ENCODE results near the gene CSTF3.
"Not testable (repeated sequence)": the region's sequence is repeated elsewhere in the genome, so short reads cannot be mapped to it uniquely, and the experiment has no call there.

Gene CSTF3

DNA sequence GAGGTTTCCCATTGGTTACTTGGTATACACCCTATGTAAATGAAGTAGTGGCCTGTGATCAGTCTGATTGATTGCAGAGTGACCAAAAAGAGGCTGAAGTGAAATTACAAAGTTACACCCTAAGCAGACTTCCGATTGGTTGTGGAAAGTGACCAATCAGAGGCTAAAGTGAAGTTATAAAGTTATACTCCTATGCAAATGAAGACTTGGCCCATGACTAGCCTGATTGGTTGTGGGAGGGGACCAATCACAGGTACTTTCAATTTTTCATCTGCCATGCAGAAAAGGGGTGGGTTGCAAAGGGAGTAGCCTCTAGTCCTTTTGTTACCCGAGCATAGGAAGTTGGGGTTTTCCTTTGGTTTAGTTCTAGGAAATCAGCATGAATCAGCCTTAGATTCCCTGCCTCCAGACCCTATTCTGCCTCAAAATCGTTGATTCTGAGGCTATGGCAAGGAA is 18.1 kb upstream of the CSTF3 start:
- no peaks in the 10 kb centered on the region for H3K36me3 ChIP-seq (ENCODE audit: control insufficient read depth, insufficient read depth, low read length)
- H2AK5ac ChIP-seq (ENCODE audit: low read length) = no peak overlapping the region
- no peak overlapping the region for H3K4ac ChIP-seq (ENCODE audit: low read depth, low read length)
- no peak overlapping the region for H2BK15ac ChIP-seq (replicated peaks; ENCODE audit: low read depth)
- H3K56ac ChIP-seq (ENCODE audit: low read length) = no peak overlapping the region
- H3K9ac ChIP-seq (ENCODE audit: low read length) = no peak overlapping the region
- H2BK5ac ChIP-seq (ENCODE audit: low read length) = no peak overlapping the region
- H3K4me1 ChIP-seq (ENCODE audit: control insufficient read depth, low read depth, low read length) = peaks cover 4% of the 10 kb centered on the region
- H4K5ac ChIP-seq (ENCODE audit: low read length) = no peak overlapping the region
- H3K27me3 ChIP-seq (ENCODE audit: insufficient read depth, low read length, poor library complexity) = no peaks in the 10 kb centered on the region
- no peaks in the 10 kb centered on the region for H3K79me2 ChIP-seq (ENCODE audit: control insufficient read depth, insufficient read depth, low read length)
- no peak overlapping the region for H3K27ac ChIP-seq (ENCODE audit: low read depth, low read length)
- H2BK120ac ChIP-seq (ENCODE audit: low read depth, low read length) = no peak overlapping the region
- no peak overlapping the region for H3K18ac ChIP-seq (ENCODE audit: low read length)
- H3K4me3 ChIP-seq (ENCODE audit: low read length) = no peak overlapping the region
- no peak for DNase-seq
- H3K4me2 ChIP-seq (ENCODE audit: low read length) = no peak overlapping the region
- WGBS (ENCODE audit: extremely low coverage, insufficient coverage, low lambda C conversion rate) = no CpG with 5 or more reads among the region's 3 CpGs
- no peaks in the 10 kb centered on the region for H3K79me1 ChIP-seq (ENCODE audit: low read length)
- no peak overlapping the region for H4K8ac ChIP-seq (ENCODE audit: low read depth, low read length)
- H3K23ac ChIP-seq (ENCODE audit: low read length) = no peak overlapping the region

DNA sequence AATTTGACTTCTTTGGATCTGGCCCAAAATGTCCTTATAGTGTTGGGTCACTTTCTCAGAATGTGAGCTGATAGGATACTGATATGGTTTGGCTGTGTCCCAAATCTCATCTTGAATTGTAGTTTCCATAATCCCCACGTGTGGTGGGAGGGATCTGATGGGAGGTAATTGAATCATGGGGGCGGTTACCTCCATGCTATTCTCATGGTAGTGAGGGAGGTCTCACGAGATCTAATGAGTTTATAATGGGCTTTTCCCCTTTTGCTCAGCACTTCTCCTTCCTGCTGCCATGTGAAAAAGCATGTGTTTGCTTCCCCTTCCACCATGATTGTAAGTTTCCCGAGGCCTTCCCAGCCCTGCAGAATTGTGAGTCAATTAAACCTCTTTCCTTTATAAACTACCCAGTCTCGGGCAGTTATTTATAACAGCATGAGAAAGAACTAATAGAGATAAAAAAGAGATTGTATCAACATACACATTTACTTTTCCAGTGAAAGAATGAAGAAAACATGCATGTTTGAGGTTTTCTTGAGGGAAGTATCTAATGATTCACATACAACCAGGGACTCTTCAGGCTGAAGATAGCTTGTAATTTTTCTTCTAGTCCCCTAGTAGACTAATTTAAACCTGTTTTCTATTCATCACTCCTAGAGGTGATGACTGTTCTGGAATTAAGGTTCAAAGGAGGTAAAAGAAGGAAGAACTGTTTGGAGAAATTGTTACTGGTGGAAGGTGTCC is 17.3 kb upstream of the CSTF3 start:
- Histone ChIP-seq H2AK5ac (ENCODE audit: low read length) (no peak overlapping the region), H4K8ac (ENCODE audit: low read depth, low read length) (no peak overlapping the region), H2BK5ac (ENCODE audit: low read length) (no peak overlapping the region), H3K18ac (ENCODE audit: low read length) (no peak overlapping the region), H3K36me3 (ENCODE audit: control insufficient read depth, insufficient read depth, low read length) (no peaks in the 10 kb centered on the region), H3K9ac (ENCODE audit: low read length) (no peak overlapping the region), H2BK15ac (replicated peaks; ENCODE audit: low read depth) (no peak overlapping the region), H3K4me1 (ENCODE audit: control insufficient read depth, low read depth, low read length) (peaks cover 4% of the 10 kb centered on the region), H3K79me1 (ENCODE audit: low read length) (no peaks in the 10 kb centered on the region), H4K5ac (ENCODE audit: low read length) (no peak overlapping the region), H3K4ac (ENCODE audit: low read depth, low read length) (no peak overlapping the region), H3K27ac (ENCODE audit: low read depth, low read length) (no peak overlapping the region), H2BK120ac (ENCODE audit: low read depth, low read length) (no peak overlapping the region), H3K4me3 (ENCODE audit: low read length) (no peak overlapping the region), H3K4me2 (ENCODE audit: low read length) (no peak overlapping the region), H3K56ac (ENCODE audit: low read length) (no peak overlapping the region), H3K27me3 (ENCODE audit: insufficient read depth, low read length, poor library complexity) (no peaks in the 10 kb centered on the region), H3K23ac (ENCODE audit: low read length) (no peak overlapping the region), H3K79me2 (ENCODE audit: control insufficient read depth, insufficient read depth, low read length) (no peaks in the 10 kb centered on the region)
- no CpG with 5 or more reads among the region's 5 CpGs for WGBS (ENCODE audit: extremely low coverage, insufficient coverage, low lambda C conversion rate)
- no peak for DNase-seq

DNA sequence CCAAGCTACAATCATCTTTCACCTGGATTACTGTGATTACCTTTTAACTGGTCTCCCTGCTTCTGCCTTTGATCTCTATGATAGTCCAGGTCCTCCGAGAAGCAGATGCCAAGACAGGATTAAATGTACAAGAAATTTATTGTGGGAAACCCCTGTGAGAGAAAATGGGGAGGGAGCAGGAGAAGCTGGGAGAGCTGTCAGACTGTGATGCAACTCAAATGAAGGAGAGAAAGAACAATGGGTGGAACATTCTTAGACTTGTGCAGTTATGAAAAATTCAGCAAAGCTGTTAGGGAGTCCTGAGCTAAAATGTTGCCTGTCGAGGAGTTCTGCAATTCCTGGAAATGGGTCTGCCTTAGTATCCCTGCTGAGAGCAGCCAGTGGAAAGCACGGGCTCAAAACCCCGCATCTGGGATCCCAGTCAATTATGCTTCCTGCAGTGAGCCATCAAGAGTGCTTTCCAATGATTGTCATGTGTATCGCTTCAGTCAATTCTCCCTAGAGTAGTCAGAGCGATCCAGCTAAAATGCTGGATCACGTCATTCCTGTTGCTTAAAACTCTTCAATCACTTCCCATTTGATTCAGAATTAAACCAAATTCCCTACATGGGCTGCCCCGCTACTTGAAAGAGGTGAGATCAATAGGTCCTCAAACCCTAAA is 16.5 kb upstream of the CSTF3 start:
- no peak overlapping the region for H2BK120ac ChIP-seq (ENCODE audit: low read depth, low read length)
- no peak overlapping the region for H3K4me2 ChIP-seq (ENCODE audit: low read length)
- H3K4me1 ChIP-seq (ENCODE audit: control insufficient read depth, low read depth, low read length) = peaks cover 4% of the 10 kb centered on the region
- no CpG with 5 or more reads among the region's 8 CpGs for WGBS (ENCODE audit: extremely low coverage, insufficient coverage, low lambda C conversion rate)
- H3K18ac ChIP-seq (ENCODE audit: low read length) = no peak overlapping the region
- H3K36me3 ChIP-seq (ENCODE audit: control insufficient read depth, insufficient read depth, low read length) = no peaks in the 10 kb centered on the region
- H3K79me1 ChIP-seq (ENCODE audit: low read length) = no peaks in the 10 kb centered on the region
- no peak overlapping the region for H4K8ac ChIP-seq (ENCODE audit: low read depth, low read length)
- H3K4ac ChIP-seq (ENCODE audit: low read depth, low read length) = no peak overlapping the region
- H3K23ac ChIP-seq (ENCODE audit: low read length) = no peak overlapping the region
- H2BK5ac ChIP-seq (ENCODE audit: low read length) = no peak overlapping the region
- H2AK5ac ChIP-seq (ENCODE audit: low read length) = no peak overlapping the region
- no peak for DNase-seq
- H3K56ac ChIP-seq (ENCODE audit: low read length) = no peak overlapping the region
- H3K4me3 ChIP-seq (ENCODE audit: low read length) = no peak overlapping the region
- no peak overlapping the region for H3K9ac ChIP-seq (ENCODE audit: low read length)
- no peak overlapping the region for H3K27ac ChIP-seq (ENCODE audit: low read depth, low read length)
- no peaks in the 10 kb centered on the region for H3K79me2 ChIP-seq (ENCODE audit: control insufficient read depth, insufficient read depth, low read length)
- no peaks in the 10 kb centered on the region for H3K27me3 ChIP-seq (ENCODE audit: insufficient read depth, low read length, poor library complexity)
- H4K5ac ChIP-seq (ENCODE audit: low read length) = no peak overlapping the region
- H2BK15ac ChIP-seq (replicated peaks; ENCODE audit: low read depth) = no peak overlapping the region

DNA sequence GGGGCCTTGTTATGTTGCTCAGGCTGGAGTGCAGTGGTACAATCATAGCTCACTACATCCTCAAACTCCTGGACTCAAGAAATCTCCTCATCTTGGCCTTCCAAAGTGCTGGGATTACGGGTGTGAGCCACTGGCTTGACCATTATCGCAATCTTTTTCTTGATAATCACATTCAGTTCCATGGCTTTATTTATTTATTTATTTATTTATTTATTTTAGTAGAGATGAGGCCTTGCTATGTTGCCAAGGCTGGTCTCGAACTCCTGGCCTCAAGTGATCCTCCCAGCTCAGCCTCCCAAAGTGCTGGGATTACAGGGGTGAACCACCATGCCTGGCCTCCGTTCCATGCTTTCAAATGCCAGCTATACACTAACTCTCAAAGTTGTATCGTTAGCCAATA is 15.5 kb upstream of the CSTF3 start:
- H3K27me3 ChIP-seq (ENCODE audit: insufficient read depth, low read length, poor library complexity); H3K4me1 ChIP-seq (ENCODE audit: control insufficient read depth, low read depth, low read length); H4K5ac ChIP-seq (ENCODE audit: low read length); H3K4ac ChIP-seq (ENCODE audit: low read depth, low read length); H2BK5ac ChIP-seq (ENCODE audit: low read length); H2BK15ac ChIP-seq (replicated peaks; ENCODE audit: low read depth); H3K79me1 ChIP-seq (ENCODE audit: low read length); H3K18ac ChIP-seq (ENCODE audit: low read length); H2BK120ac ChIP-seq (ENCODE audit: low read depth, low read length); H4K8ac ChIP-seq (ENCODE audit: low read depth, low read length); H3K56ac ChIP-seq (ENCODE audit: low read length); H3K23ac ChIP-seq (ENCODE audit: low read length); H3K27ac ChIP-seq (ENCODE audit: low read depth, low read length); H3K36me3 ChIP-seq (ENCODE audit: control insufficient read depth, insufficient read depth, low read length); H3K4me2 ChIP-seq (ENCODE audit: low read length); H3K4me3 ChIP-seq (ENCODE audit: low read length); DNase-seq; H3K9ac ChIP-seq (ENCODE audit: low read length); H3K79me2 ChIP-seq (ENCODE audit: control insufficient read depth, insufficient read depth, low read length); H2AK5ac ChIP-seq (ENCODE audit: low read length): not testable (repeated sequence)
- WGBS (ENCODE audit: extremely low coverage, insufficient coverage, low lambda C conversion rate) = no CpG with 5 or more reads among the region's 5 CpGs

DNA sequence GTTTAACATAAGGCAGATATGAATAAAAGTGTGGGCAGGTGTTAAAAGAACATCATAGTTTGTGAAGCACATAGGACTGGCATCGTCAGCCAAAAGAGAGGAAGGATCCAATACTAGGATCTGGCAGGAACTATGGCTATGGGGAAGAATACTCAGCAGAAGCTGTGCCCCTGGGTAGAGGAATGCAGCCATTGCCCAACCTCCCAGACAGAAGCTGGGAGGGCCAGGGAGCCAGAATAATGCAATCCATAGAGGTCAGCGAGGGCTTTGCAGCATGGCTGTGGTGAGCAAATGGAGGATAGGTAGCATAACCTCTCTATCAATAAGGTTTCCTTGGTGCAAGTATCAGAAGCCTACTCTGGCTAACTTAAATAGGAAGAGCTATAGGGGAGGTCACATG is 11.7 kb upstream of the CSTF3 start:
- Histone ChIP-seq H2BK15ac (replicated peaks; ENCODE audit: low read depth) (no peak overlapping the region), H2AK5ac (ENCODE audit: low read length) (no peak overlapping the region)

More for the DNA sequence above, 11.7 kb upstream of the CSTF3 start:
- no peak overlapping the region for H2BK5ac ChIP-seq (ENCODE audit: low read length)
- H4K8ac ChIP-seq (ENCODE audit: low read depth, low read length) = no peak overlapping the region
- no peaks in the 10 kb centered on the region for H3K36me3 ChIP-seq (ENCODE audit: control insufficient read depth, insufficient read depth, low read length)
- no peaks in the 10 kb centered on the region for H3K79me2 ChIP-seq (ENCODE audit: control insufficient read depth, insufficient read depth, low read length)
- H4K5ac ChIP-seq (ENCODE audit: low read length) = no peak overlapping the region
- H2BK120ac ChIP-seq (ENCODE audit: low read depth, low read length) = no peak overlapping the region
- no peak overlapping the region for H3K9ac ChIP-seq (ENCODE audit: low read length)
- no peak overlapping the region for H3K4ac ChIP-seq (ENCODE audit: low read depth, low read length)
- H3K18ac ChIP-seq (ENCODE audit: low read length) = no peak overlapping the region
- no CpG with 5 or more reads among the region's 2 CpGs for WGBS (ENCODE audit: extremely low coverage, insufficient coverage, low lambda C conversion rate)
- peak; percentile 32 for DNase-seq
- no peak overlapping the region for H3K23ac ChIP-seq (ENCODE audit: low read length)
- H3K27ac ChIP-seq (ENCODE audit: low read depth, low read length) = no peak overlapping the region
- H3K27me3 ChIP-seq (ENCODE audit: insufficient read depth, low read length, poor library complexity) = no peaks in the 10 kb centered on the region
- H3K4me1 ChIP-seq (ENCODE audit: control insufficient read depth, low read depth, low read length) = peaks cover 4% of the 10 kb centered on the region
- H3K4me2 ChIP-seq (ENCODE audit: low read length) = no peak overlapping the region
- no peak overlapping the region for H3K4me3 ChIP-seq (ENCODE audit: low read length)
- no peak overlapping the region for H3K56ac ChIP-seq (ENCODE audit: low read length)
- H3K79me1 ChIP-seq (ENCODE audit: low read length) = no peaks in the 10 kb centered on the region
